Measurements from ENCODE around the gene PYGM. TPM values are rescaled to one million over a fixed set of nuclear protein-coding genes. Genes with fewer than 3 reads are reported as not detected.
A peak's percentile ranks its signal among the peaks of the same experiment; 100 is the strongest.

The PYGM gene
- total and polyA plus RNA-seq, 2 of the 8 experiments (the other 6 are each of a cell fraction or from before 2014, with no cell fraction given): 9.6 to 10.0 TPM

DNA sequence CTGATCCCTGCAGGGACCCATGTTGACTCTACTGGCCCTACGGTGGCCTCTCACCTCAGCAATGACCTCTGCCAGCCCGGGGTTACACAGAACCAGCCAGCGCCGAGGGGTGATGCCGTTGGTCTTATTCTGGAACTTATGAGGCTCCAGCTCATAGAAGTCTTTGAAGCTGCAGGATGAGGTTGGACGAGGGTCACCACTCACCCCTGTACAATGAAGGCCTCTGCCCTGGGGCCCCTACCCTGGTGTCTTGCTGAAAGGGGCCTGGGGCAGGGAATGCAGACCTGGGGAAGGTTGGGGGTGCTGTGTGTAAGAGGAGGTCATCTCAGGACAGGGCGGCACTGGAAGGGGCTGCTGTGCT is 6.8 kb downstream of the PYGM start:
- no peak for FAIRE-seq
- no peak overlapping the region for H4K91ac ChIP-seq (replicated peaks; ENCODE audit: insufficient read length, low read length)
- no peak for DNase-seq (ENCODE audit: low read depth in 1 of 2, low spot score in 2 of 2)
- no peak overlapping the region for H4K5ac ChIP-seq (ENCODE audit: insufficient read length, low read depth, low read length)
- H2BK120ac ChIP-seq (replicated peaks; ENCODE audit: low read depth, low read length): no peak overlapping the region
- H3K79me1 ChIP-seq (ENCODE audit: low read depth, low read length): no peaks in the 10 kb centered on the region
- H3K79me2 ChIP-seq (ENCODE audit: control insufficient read depth in 1 of 2, insufficient read depth in 2 of 2, low read length in 2 of 2): no peaks in the 10 kb centered on the region
- H2AFZ ChIP-seq (ENCODE audit: low read length): no peak overlapping the region
- H3K23me2 ChIP-seq (ENCODE audit: low read depth, low read length): no peaks in the 10 kb centered on the region
- no peak overlapping the region for H2BK12ac ChIP-seq (ENCODE audit: low read depth, low read length)
- no peaks in the 10 kb centered on the region for H4K20me1 ChIP-seq (replicated peaks in 1 of 2; ENCODE audit: control insufficient read depth in 1 of 2, insufficient read depth in 2 of 2, low read length in 2 of 2)
- 0 out of 2 replicates have a peak overlapping the region, but pooled peaks have one; percentile 61 for H2BK15ac ChIP-seq (ENCODE audit: low read length)
- H3K4me3 ChIP-seq (ENCODE audit: extremely low read depth in 1 of 4, insufficient read depth in 2 of 4, low read depth in 3 of 4, low read length in 4 of 4): no peak overlapping the region
- H3K9ac ChIP-seq (replicated peaks in 1 of 4; ENCODE audit: extremely low read depth in 1 of 4, low read depth in 3 of 4, low read length in 3 of 4): no peak overlapping the region
- no peak overlapping the region for H2AK5ac ChIP-seq (ENCODE audit: low read depth, low read length)
- no peaks in the 10 kb centered on the region for H3K27me3 ChIP-seq (replicated peaks in 1 of 4; ENCODE audit: control insufficient read depth in 3 of 4, extremely low read depth in 1 of 4, insufficient read depth in 3 of 4, low read length in 3 of 4)
- no peak overlapping the region for H3K4me2 ChIP-seq (ENCODE audit: insufficient read depth in 1 of 2, low read depth in 2 of 2, low read length in 2 of 2)
- no peak overlapping the region for H3K56ac ChIP-seq (replicated peaks; ENCODE audit: insufficient read length, low read depth, low read length)
- no peak overlapping the region for H3K27ac ChIP-seq (ENCODE audit: low read depth, low read length)
- ChIA-PET CTCF (ENCODE audit: partially characterized antibody) (interaction anchor here (0.9 to 23.7 kb wide), 7 partner anchors 10 to 396 kb away, joined by 3 to 376 read pairs (median 3); partner anchors contain the start of genes PYGM, RASGRP2 and SF1), POLR2A (ENCODE audit: partially characterized antibody) (interaction anchor here (29.2 to 42.9 kb wide), 2 partner anchors 4 to 13 kb away, joined by 1087 read pairs; partner anchors contain the start of genes PYGM, RASGRP2 and SF1)
- H3K36me3 ChIP-seq (ENCODE audit: control insufficient read depth in 2 of 4, insufficient read depth in 4 of 4, low read length in 3 of 4): no peaks in the 10 kb centered on the region; a peak in 1 of 8 replicates
- no peak overlapping the region for H3K23ac ChIP-seq (ENCODE audit: insufficient read length)
- 93% methylated on average over 7 of the region's 7 CpGs; no CpG with 5 or more reads in 1 of the 2 experiments for WGBS, 2 experiments (ENCODE audit: extremely low coverage in 1 of 2, insufficient coverage in 1 of 2, insufficient read length in 1 of 2, insufficient replicate concordance in 2 of 2, low coverage in 1 of 2, low lambda C conversion rate in 2 of 2, missing lambda C conversion rate in 1 of 2)
- no peak overlapping the region for H2BK20ac ChIP-seq (ENCODE audit: low read length)
- H3K4me1 ChIP-seq (replicated peaks in 1 of 4; ENCODE audit: control insufficient read depth in 3 of 4, insufficient read depth in 4 of 4, low read length in 3 of 4): peaks cover 0 to 7% (median 3%) of the 10 kb centered on the region in 4 experiments; a peak in 4 of 7 replicates
- no peaks in the 10 kb centered on the region for H3K9me3 ChIP-seq (ENCODE audit: insufficient read depth in 2 of 2, low read depth in 1 of 2, low read length in 1 of 2)
- no peak overlapping the region for H3K14ac ChIP-seq (ENCODE audit: insufficient read length)
- H3K18ac ChIP-seq (ENCODE audit: extremely low read depth, low read length): no peak overlapping the region
- H2BK5ac ChIP-seq (ENCODE audit: low read depth, low read length): no peak overlapping the region
- H4K8ac ChIP-seq (ENCODE audit: extremely low read depth, insufficient read depth, low read length): no peak overlapping the region
- H3K4ac ChIP-seq (replicated peaks; ENCODE audit: insufficient read length, low read depth, low read length): no peak overlapping the region
- TF ChIP-seq HDAC6 (IDR thresholded peaks at IDR 0.05; ENCODE audit: low read depth, low read length): no peak
- TF ChIP-seq RBBP5 (IDR thresholded peaks at IDR 0.05; ENCODE audit: borderline replicate concordance, low read depth, low read length): no peak
- no peak for TF ChIP-seq TBP (IDR thresholded peaks at IDR 0.05; ENCODE audit: low read depth, low read length)
- TF ChIP-seq KDM4A (IDR thresholded peaks at IDR 0.05; ENCODE audit: low read depth, low read length, severe bottlenecking): no peak
